Loucy (cell line): Measurements from ENCODE around the gene AP1B1.

Source experiments
- H2AFZ ChIP-seq: fragments of 200-600 bp; sonication (generic); 2 replicates; pipeline ENCODE4 v1.6.0; 2016; ENCODE audit warnings: antibody characterized with exemption, mild to moderate bottlenecking, low read length, moderate library complexity
- H3F3A ChIP-seq: fragments of 200-600 bp; 2 replicates; pipeline ENCODE4 v1.6.0; 2016; ENCODE audit warnings: antibody characterized with exemption, low read depth, mild to moderate bottlenecking
- H3K27me3 ChIP-seq: fragments of 200-600 bp; sonication (generic); 2 replicates; pipeline ENCODE4 v1.6.1; 2014; ENCODE audit warnings: low read length, mild to moderate bottlenecking; ENCODE audit not compliant: insufficient read depth, poor library complexity, severe bottlenecking
- H3K36me3 ChIP-seq: fragments of 200-600 bp; sonication (generic); 2 replicates; pipeline ENCODE4 v1.6.1; 2016; ENCODE audit warnings: low read length; ENCODE audit not compliant: insufficient read depth
- H3K4me1 ChIP-seq: fragments of 200-600 bp; sonication (generic); 2 replicates; pipeline ENCODE4 v1.5.1; 2014; ENCODE audit warnings: low read length, mild to moderate bottlenecking; ENCODE audit not compliant: insufficient read depth, poor library complexity, severe bottlenecking
- H3K4me2 ChIP-seq: fragments of 200-600 bp; sonication (generic); 2 replicates; pipeline ENCODE4 v1.6.0; 2014; ENCODE audit warnings: antibody characterized with exemption, low read length, low read depth, mild to moderate bottlenecking; ENCODE audit not compliant: poor library complexity, severe bottlenecking
- H3K4me3 ChIP-seq: fragments of 200-600 bp; sonication (generic); 2 replicates; pipeline ENCODE4 v1.5.1; 2014; ENCODE audit warnings: low read length, mild to moderate bottlenecking, mixed read lengths; ENCODE audit not compliant: poor library complexity, severe bottlenecking
- H3K79me2 ChIP-seq: fragments of 200-600 bp; sonication (generic); 2 replicates; pipeline ENCODE4 v1.6.1; 2014; ENCODE audit warnings: low read length; ENCODE audit not compliant: insufficient read depth
- H3K9ac ChIP-seq: fragments of 200-600 bp; sonication (generic); 2 replicates; pipeline ENCODE4 v1.6.0; 2014; ENCODE audit warnings: mild to moderate bottlenecking, low read depth, low read length, moderate library complexity; ENCODE audit not compliant: poor library complexity, severe bottlenecking
- H3K9me2 ChIP-seq: fragments of 200-600 bp; sonication (generic); replicated peaks from 2 replicates; pipeline ENCODE4 v1.6.1; 2016; ENCODE audit warnings: low read depth, low read length, mixed read lengths
- H3K9me3 ChIP-seq: fragments of 200-600 bp; sonication (generic); 2 replicates; pipeline ENCODE4 v1.6.1; 2014; ENCODE audit warnings: mild to moderate bottlenecking, antibody characterized with exemption, low read length, low read depth; ENCODE audit not compliant: insufficient read depth
- H4K20me1 ChIP-seq: fragments of 200-600 bp; sonication (generic); 2 replicates; pipeline ENCODE4 v1.6.0; 2014; ENCODE audit warnings: antibody characterized with exemption, low read length, mild to moderate bottlenecking; ENCODE audit not compliant: insufficient read depth, poor library complexity, severe bottlenecking
- EZH2phosphoT487 ChIP-seq: fragments of 200-600 bp; IDR thresholded peaks from 2 replicates; pipeline ENCODE4 v1.6.1; 2018; ENCODE audit warnings: antibody characterized with exemption, mild to moderate bottlenecking, moderate library complexity, borderline replicate concordance
- TF ChIP-seq, protein P1 (sequence below): fragments of 200-600 bp; sonication (generic); conservative IDR thresholded peaks from 2 replicates; pipeline ENCODE4 v1.5.1; 2014; ENCODE audit warnings: mild to moderate bottlenecking, antibody characterized with exemption, low read length

Gene AP1B1

DNA sequence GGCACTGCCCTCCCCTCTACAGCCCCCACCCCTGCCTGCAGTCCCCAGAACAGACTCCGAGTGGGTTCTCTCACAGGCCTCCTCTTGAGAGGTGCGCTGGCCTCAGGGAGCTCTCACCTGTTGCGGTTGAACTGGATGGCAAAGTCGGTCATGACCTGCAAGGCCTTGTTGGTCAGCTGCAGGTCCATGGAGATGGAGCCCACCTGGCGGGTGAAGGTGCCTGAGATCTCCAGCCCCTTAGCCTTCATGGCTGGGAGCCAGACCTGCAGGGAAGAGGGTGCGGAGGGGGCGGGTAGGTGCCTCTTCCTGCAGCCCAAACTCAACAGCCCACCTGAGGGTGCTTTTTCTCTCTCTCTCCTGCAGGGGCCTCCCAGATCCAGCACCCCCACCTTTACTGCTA is 54.2 kb downstream of the AP1B1 start:
- no peak overlapping the region for H3K4me3 ChIP-seq
- H4K20me1 ChIP-seq = no peaks in the 10 kb centered on the region
- H3K9me2 ChIP-seq = no peaks in the 10 kb centered on the region
- H3K4me2 ChIP-seq = no peak overlapping the region
- no peaks in the 10 kb centered on the region for H3F3A ChIP-seq
- H3K36me3 ChIP-seq = peaks cover 68% of the 10 kb centered on the region; the same call in 1 of the 2 replicates
- no peak overlapping the region for H2AFZ ChIP-seq
- H3K79me2 ChIP-seq = no peaks in the 10 kb centered on the region
- no peaks in the 10 kb centered on the region for H3K4me1 ChIP-seq
- no peaks in the 10 kb centered on the region for H3K27me3 ChIP-seq
- no peaks in the 10 kb centered on the region for H3K9me3 ChIP-seq
- TF ChIP-seq, protein P1, sequence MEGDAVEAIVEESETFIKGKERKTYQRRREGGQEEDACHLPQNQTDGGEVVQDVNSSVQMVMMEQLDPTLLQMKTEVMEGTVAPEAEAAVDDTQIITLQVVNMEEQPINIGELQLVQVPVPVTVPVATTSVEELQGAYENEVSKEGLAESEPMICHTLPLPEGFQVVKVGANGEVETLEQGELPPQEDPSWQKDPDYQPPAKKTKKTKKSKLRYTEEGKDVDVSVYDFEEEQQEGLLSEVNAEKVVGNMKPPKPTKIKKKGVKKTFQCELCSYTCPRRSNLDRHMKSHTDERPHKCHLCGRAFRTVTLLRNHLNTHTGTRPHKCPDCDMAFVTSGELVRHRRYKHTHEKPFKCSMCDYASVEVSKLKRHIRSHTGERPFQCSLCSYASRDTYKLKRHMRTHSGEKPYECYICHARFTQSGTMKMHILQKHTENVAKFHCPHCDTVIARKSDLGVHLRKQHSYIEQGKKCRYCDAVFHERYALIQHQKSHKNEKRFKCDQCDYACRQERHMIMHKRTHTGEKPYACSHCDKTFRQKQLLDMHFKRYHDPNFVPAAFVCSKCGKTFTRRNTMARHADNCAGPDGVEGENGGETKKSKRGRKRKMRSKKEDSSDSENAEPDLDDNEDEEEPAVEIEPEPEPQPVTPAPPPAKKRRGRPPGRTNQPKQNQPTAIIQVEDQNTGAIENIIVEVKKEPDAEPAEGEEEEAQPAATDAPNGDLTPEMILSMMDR = no peak
- no peak for TF ChIP-seq EZH2phosphoT487
- H3K9ac ChIP-seq = no peak overlapping the region

DNA sequence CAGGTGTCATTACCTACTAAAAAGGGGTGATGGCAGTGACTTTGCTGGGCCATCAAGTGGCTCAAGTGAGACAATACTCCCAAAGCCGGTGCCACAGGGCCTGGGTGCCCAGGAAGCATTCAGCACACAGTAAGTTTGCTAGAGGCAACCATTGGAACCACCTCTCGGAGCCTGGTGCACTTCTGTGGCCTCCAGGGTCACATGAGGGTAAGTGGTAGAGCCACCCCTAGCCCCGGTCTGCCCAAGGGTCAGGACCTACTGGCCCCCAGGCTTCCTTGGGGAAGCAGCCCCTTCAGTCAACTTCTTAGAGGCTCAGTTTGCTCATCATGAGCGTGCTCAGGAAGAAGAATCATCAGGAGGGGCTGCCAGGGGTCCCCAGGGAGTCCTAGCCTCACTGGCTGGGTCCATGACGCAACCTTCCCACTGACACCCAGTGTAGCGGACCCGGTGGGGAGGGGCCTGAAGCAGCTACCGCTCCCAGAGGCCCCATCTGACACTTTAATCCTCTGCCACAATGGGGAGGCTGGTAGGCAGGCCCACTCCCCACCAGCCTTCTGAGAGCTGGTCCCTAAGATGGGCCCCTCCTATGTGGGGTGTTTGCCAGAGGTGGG is 55.4 kb downstream of the AP1B1 start:
- Histone ChIP-seq H3K4me2 (no peak overlapping the region), H2AFZ (no peak overlapping the region), H3K79me2 (no peaks in the 10 kb centered on the region), H3K9ac (no peak overlapping the region), H3K27me3 (no peaks in the 10 kb centered on the region), H3F3A (no peaks in the 10 kb centered on the region), H3K4me1 (no peaks in the 10 kb centered on the region), H3K9me3 (no peaks in the 10 kb centered on the region), H4K20me1 (no peaks in the 10 kb centered on the region), H3K36me3 (peaks cover 68% of the 10 kb centered on the region; the same call in 1 of the 2 replicates), H3K4me3 (no peak overlapping the region), H3K9me2 (no peaks in the 10 kb centered on the region)
- no peak for TF ChIP-seq EZH2phosphoT487
- TF ChIP-seq, protein P1 = no peak

DNA sequence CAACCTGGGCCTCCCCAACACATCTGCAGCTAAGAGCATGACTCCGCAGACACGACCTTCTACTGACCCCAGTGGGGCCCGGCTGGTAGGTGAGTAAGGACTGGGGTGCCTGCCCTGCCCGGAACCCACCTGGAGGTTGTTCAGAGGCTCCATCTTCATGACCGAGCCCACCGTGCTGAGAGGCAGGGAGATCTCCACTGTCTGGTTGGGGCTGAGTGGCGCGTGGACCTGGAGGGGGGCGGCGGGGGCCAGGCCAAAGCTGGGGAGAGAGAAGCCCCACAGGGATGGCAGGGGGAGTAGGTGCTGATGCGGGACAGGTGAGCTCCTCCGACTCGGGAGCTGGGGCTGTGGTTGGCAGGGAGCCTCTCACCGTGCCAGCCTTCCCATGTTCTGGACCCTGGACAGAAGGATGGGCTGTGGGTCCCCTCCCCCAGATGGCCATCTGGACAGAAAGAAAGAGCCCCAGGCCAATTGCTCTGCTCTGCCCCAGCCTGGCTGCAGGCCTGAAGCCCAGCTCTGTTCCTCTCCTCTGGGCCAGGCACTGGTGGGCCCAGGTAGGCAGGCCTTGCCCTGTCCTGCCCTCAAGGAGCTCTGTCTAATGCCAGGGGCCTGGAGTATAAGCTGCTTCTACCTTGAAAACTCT is 56.6 kb downstream of the AP1B1 start:
- Histone ChIP-seq H3K4me2 (no peak overlapping the region), H4K20me1 (no peaks in the 10 kb centered on the region), H3K4me1 (no peaks in the 10 kb centered on the region), H3K4me3 (no peak overlapping the region), H3K9me2 (no peaks in the 10 kb centered on the region), H2AFZ (no peak overlapping the region), H3K9ac (no peak overlapping the region), H3K9me3 (no peaks in the 10 kb centered on the region), H3F3A (no peaks in the 10 kb centered on the region), H3K27me3 (no peaks in the 10 kb centered on the region), H3K79me2 (no peaks in the 10 kb centered on the region), H3K36me3 (peaks cover 67% of the 10 kb centered on the region; the same call in 1 of the 2 replicates)
- TF ChIP-seq, protein P1 = no peak
- TF ChIP-seq EZH2phosphoT487 = no peak
